Parathyroid adenoma (tissue), 2 donors: ENCODE measurements around the gene SKI.

Experiments
- H2AFZ ChIP-seq: fragments of 300-600 bp; sonication (generic); one replicate; pipeline ENCODE4 v1.7.0; 2017; ENCODE audit warnings: antibody characterized with exemption, mild to moderate bottlenecking
- H3K27ac ChIP-seq: fragments of 300-600 bp; sonication (generic); one replicate; pipeline ENCODE4 v1.7.0; 2017
- H3K27me3 ChIP-seq: fragments of 300-600 bp; sonication (generic); one replicate; pipeline ENCODE4 v1.7.0; 2017; ENCODE audit warnings: low read length; ENCODE audit not compliant: control insufficient read depth, insufficient read depth
- H3K36me3 ChIP-seq: fragments of 300-600 bp; sonication (generic); one replicate; pipeline ENCODE4 v1.7.0; 2017; ENCODE audit warnings: low read length; ENCODE audit not compliant: control insufficient read depth, insufficient read depth
- H3K4me1 ChIP-seq: fragments of 300-600 bp; sonication (generic); one replicate; pipeline ENCODE4 v1.7.0; 2017; ENCODE audit warnings: control low read depth
- H3K4me2 ChIP-seq: fragments of 300-600 bp; sonication (generic); one replicate; pipeline ENCODE4 v1.7.0; 2017; ENCODE audit warnings: low read length
- H3K4me3 ChIP-seq: fragments of 300-600 bp; sonication (generic); one replicate; pipeline ENCODE4 v1.7.0; 2017; ENCODE audit warnings: low read depth, low read length
- H3K79me2 ChIP-seq: fragments of 300-600 bp; sonication (generic); one replicate; pipeline ENCODE4 v1.7.0; 2017; ENCODE audit warnings: control low read depth
- H3K9ac ChIP-seq: fragments of 300-600 bp; sonication (generic); one replicate; pipeline ENCODE4 v1.7.0; 2017; ENCODE audit warnings: mild to moderate bottlenecking
- H3K9me3 ChIP-seq: fragments of 300-600 bp; sonication (generic); one replicate; pipeline ENCODE4 v1.7.0; 2017; ENCODE audit warnings: low read length; ENCODE audit not compliant: control insufficient read depth
- CTCF ChIP-seq: fragments of 300-600 bp; sonication (generic); IDR thresholded peaks from one replicate; pipeline ENCODE4 v1.7.0; 2017; ENCODE audit warnings: antibody characterized with exemption, mild to moderate bottlenecking
- donor health status: primary hyperparathyroidism.

The SKI gene

GRCh38 chr1:2354511-2355372 is 126.6 kb downstream of the SKI start:
- no peaks in the 10 kb centered on the region for H3K4me1 ChIP-seq
- TF ChIP-seq CTCF: no peak
- H3K79me2 ChIP-seq: no peaks in the 10 kb centered on the region
- H3K9ac ChIP-seq: no peak overlapping the region
- H2AFZ ChIP-seq: no peak overlapping the region
- no peak overlapping the region for H3K4me3 ChIP-seq
- H3K4me2 ChIP-seq: no peak overlapping the region
- H3K27ac ChIP-seq: no peak overlapping the region
- no peaks in the 10 kb centered on the region for H3K27me3 ChIP-seq
- H3K36me3 ChIP-seq: no peaks in the 10 kb centered on the region
- no peaks in the 10 kb centered on the region for H3K9me3 ChIP-seq

- no peak overlapping the region for H3K9ac ChIP-seq
- no peak overlapping the region for H2AFZ ChIP-seq
- no peak overlapping the region for H3K4me3 ChIP-seq
- no peaks in the 10 kb centered on the region for H3K36me3 ChIP-seq
- H3K27me3 ChIP-seq: no peaks in the 10 kb centered on the region
- H3K27ac ChIP-seq: no peak overlapping the region
- no peak for TF ChIP-seq CTCF
- H3K4me2 ChIP-seq: no peak overlapping the region
- no peaks in the 10 kb centered on the region for H3K9me3 ChIP-seq
- H3K79me2 ChIP-seq: no peaks in the 10 kb centered on the region
- no peaks in the 10 kb centered on the region for H3K4me1 ChIP-seq
Observed at GRCh38 chr1:2355373-2356261, 127.5 kb downstream of the SKI start.

- Histone ChIP-seq H3K4me1 (no peaks in the 10 kb centered on the region), H3K9me3 (no peaks in the 10 kb centered on the region), H3K4me2 (no peak overlapping the region), H3K36me3 (no peaks in the 10 kb centered on the region), H3K4me3 (no peak overlapping the region), H2AFZ (no peak overlapping the region), H3K79me2 (no peaks in the 10 kb centered on the region), H3K9ac (no peak overlapping the region), H3K27ac (no peak overlapping the region), H3K27me3 (no peaks in the 10 kb centered on the region)
- TF ChIP-seq CTCF: no peak
Observed at GRCh38 chr1:2356401-2356800, 128.3 kb downstream of the SKI start.

GRCh38 chr1:2356911-2357845 is 129.1 kb downstream of the SKI start:
- Histone ChIP-seq H3K27ac (no peak overlapping the region), H3K27me3 (no peaks in the 10 kb centered on the region), H3K4me3 (no peak overlapping the region), H3K4me1 (no peaks in the 10 kb centered on the region), H3K9me3 (no peaks in the 10 kb centered on the region), H2AFZ (no peak overlapping the region), H3K79me2 (no peaks in the 10 kb centered on the region), H3K4me2 (no peak overlapping the region), H3K36me3 (no peaks in the 10 kb centered on the region), H3K9ac (no peak overlapping the region)
- no peak for TF ChIP-seq CTCF
